Endothelial cell of umbilical vein (primary cell): Measurements from ENCODE around the gene ALKBH5. TPM values are rescaled to one million over a fixed set of nuclear protein-coding genes. Genes with fewer than 3 reads are reported as not detected.

Experiments used
- BruUV-seq: library from RNA; stranded (reverse); fragments of 400-500 nt; replicated peaks from 2 replicates; lab custom pipeline; 2021; lab: Mats Ljungman, UMichigan
- CTCF ChIA-PET: fragments of 300-600, 350-600 bp; sonication (Branson Sonifier 250); formaldehyde crosslinking; loops from one replicate; lab custom pipeline; 2021; ENCODE audit warnings: antibody characterized with exemption, inconsistent platforms; lab: Charles Lee
- POLR2A ChIA-PET: fragments of 300-600, 350-600 bp; sonication (Branson Sonifier 250); formaldehyde crosslinking; loops from one replicate; lab custom pipeline; 2021; ENCODE audit warnings: antibody characterized with exemption, inconsistent platforms; lab: Charles Lee
- DNase-seq: peaks from one replicate; pipeline ENCODE4 v3.0.0-alpha.2; 2011; ENCODE audit warnings: low read depth, low spot score
- FAIRE-seq: peaks from 2 replicates; lab custom pipeline; 2011; peaks lifted over from hg19 to GRCh38; lab: Jason Lieb, UNC
- H2AFZ ChIP-seq: 2 replicates; pipeline ENCODE4 v1.6.0; 2012; ENCODE audit warnings: low read depth, low read length, control low read depth, inconsistent platforms
- H3K27ac ChIP-seq: 2 replicates; pipeline ENCODE4 v1.5.1; 2011; ENCODE audit warnings: low read depth, mild to moderate bottlenecking, control low read depth, low read length, moderate library complexity; ENCODE audit not compliant: insufficient read depth
- H3K27me3 ChIP-seq, 2 experiments: 2 replicates each; pipeline versions ENCODE4 v1.6.0 to v1.6.1; 2011; ENCODE audit warnings: low read length in 2 of 2, mixed read lengths in 1 of 2; ENCODE audit not compliant: control insufficient read depth in 2 of 2, insufficient read depth in 2 of 2
- H3K36me3 ChIP-seq, 2 experiments: 2 replicates in 1 of 2; 3 replicates in 1 of 2; pipeline ENCODE4 v1.5.1; 2011; ENCODE audit warnings: low read length in 2 of 2, mild to moderate bottlenecking in 1 of 2, moderate library complexity in 1 of 2; ENCODE audit not compliant: control insufficient read depth in 2 of 2, insufficient read depth in 2 of 2; ENCODE audit errors: extremely low read depth in 1 of 2
- H3K4me1 ChIP-seq: 3 replicates; pipeline ENCODE4 v1.5.1; 2011; ENCODE audit warnings: mild to moderate bottlenecking, low read length; ENCODE audit not compliant: control insufficient read depth, insufficient read depth; ENCODE audit errors: extremely low read depth
- H3K4me2 ChIP-seq: 2 replicates; pipeline ENCODE4 v1.6.1; 2011; ENCODE audit warnings: low read length, control low read depth, mixed read lengths; ENCODE audit not compliant: insufficient read depth
- H3K4me3 ChIP-seq, 3 experiments: fragments of 200-600 bp in 1 of 3; sonication (generic), shearing (Covaris generic) in 1 of 3; replicated peaks in 1 of 3; 2 replicates each; pipeline ENCODE4 v1.5.1; 2011 to 2016; ENCODE audit warnings: control low read depth in 3 of 3, low read length in 3 of 3, mild to moderate bottlenecking in 2 of 3, inconsistent platforms in 1 of 3, low read depth in 1 of 3, moderate library complexity in 1 of 3; ENCODE audit not compliant: insufficient read depth in 1 of 3
- H3K79me2 ChIP-seq: 2 replicates; pipeline ENCODE4 v1.6.0; 2012; ENCODE audit warnings: low read length, inconsistent platforms; ENCODE audit not compliant: control insufficient read depth, insufficient read depth
- H3K9ac ChIP-seq: replicated peaks from 2 replicates; pipeline ENCODE3; 2011; ENCODE audit warnings: low read length, control low read depth; ENCODE audit not compliant: insufficient read depth; ENCODE audit errors: extremely low read depth
- H3K9me1 ChIP-seq: replicated peaks from 3 replicates; pipeline ENCODE4 v1.6.0; 2011; ENCODE audit warnings: mild to moderate bottlenecking, low read length; ENCODE audit not compliant: control insufficient read depth, insufficient read depth; ENCODE audit errors: extremely low read depth
- H3K9me3 ChIP-seq: replicated peaks from 2 replicates; pipeline ENCODE4 v1.5.1; 2012; ENCODE audit warnings: low read length, inconsistent platforms; ENCODE audit not compliant: control insufficient read depth, insufficient read depth
- H4K20me1 ChIP-seq: replicated peaks from 2 replicates; pipeline ENCODE3; 2011; ENCODE audit warnings: mild to moderate bottlenecking, low read length; ENCODE audit not compliant: control insufficient read depth, insufficient read depth; ENCODE audit errors: extremely low read depth
- CTCF ChIP-seq, 2 donors: IDR thresholded peaks; 1 replicate in 1 of 2; 2 replicates in 1 of 2; pipeline ENCODE4 v1.5.1; 2011; ENCODE audit warnings: low read length in 2 of 2, mild to moderate bottlenecking in 2 of 2, moderate library complexity in 2 of 2, control low read depth in 1 of 2, inconsistent platforms in 1 of 2, low read depth in 1 of 2; ENCODE audit not compliant: insufficient read depth in 1 of 2; ENCODE audit errors: extremely low read depth in 1 of 2
- FOS ChIP-seq: IDR thresholded peaks from 2 replicates; pipeline ENCODE4 v1.6.1; 2011; ENCODE audit warnings: mild to moderate bottlenecking, low read length, moderate library complexity, borderline replicate concordance; ENCODE audit not compliant: insufficient read depth
- GATA2 ChIP-seq: IDR thresholded peaks from 2 replicates; pipeline ENCODE4 v1.7.0; 2011; ENCODE audit warnings: low read depth, mild to moderate bottlenecking, moderate library complexity, mixed read lengths, low read length; ENCODE audit not compliant: insufficient read length, insufficient read depth
- MAX ChIP-seq: IDR thresholded peaks from 2 replicates; pipeline ENCODE4 v1.6.1; 2011; ENCODE audit not compliant: insufficient read depth, insufficient read length
- POLR2A ChIP-seq: IDR thresholded peaks from 2 replicates; pipeline ENCODE4 v1.6.1; 2012; ENCODE audit warnings: low read depth, mild to moderate bottlenecking, control low read depth, low read length
- dilution Hi-C: fragments of 300-500 bp; cut with MboI; formaldehyde crosslinking; loops from one replicate; pipeline ENCODE4 v1.15.0; 2019; ENCODE audit warnings: low sequenced_read_pairs; ENCODE audit not compliant: extremely low pct_ligation_motif_present
- intact Hi-C: fragments of 100-400 bp; cut with micrococcal nuclease; formaldehyde crosslinking; loops from one replicate; pipeline ENCODE4 v1.10.0; 2022
- polyA plus RNA-seq, 4 experiments: library from polyadenylated mRNA; depleted of rRNA in 3 of 4; stranded (reverse) in 3 of 4; unstranded in 1 of 4; fragments of >200 nt; gene quantifications; 2 replicates each; pipeline versions ENCODE4 v1.2.1 to v1.2.3, GENCODE V29; 2011 to 2012; ENCODE audit warnings: missing spikeins in 1 of 4
- total RNA-seq: library from RNA; stranded (reverse); gene quantifications from 2 replicates; pipeline ENCODE4 v1.2.3, GENCODE V29; 2021

ALKBH5 gene
- total and polyA plus RNA-seq, 2 donors (not counting 3 experiments of a cell fraction or from before 2014, with no cell fraction given), result 55.3 to 71.0 TPM

- H3K79me2 ChIP-seq, result no peaks in the 10 kb centered on the region
- H4K20me1 ChIP-seq, result no peaks in the 10 kb centered on the region
- intact Hi-C loops, result no loop called here
- no peak overlapping the region for H3K4me2 ChIP-seq
- H3K27me3 ChIP-seq, result no peaks in the 10 kb centered on the region
- no peak overlapping the region for H3K9ac ChIP-seq
- no peak for TF ChIP-seq CTCF (IDR thresholded peaks at IDR 0.05; ENCODE audit: extremely low read depth in 1 of 2, insufficient read depth in 1 of 2, low read depth in 1 of 2, low read length in 2 of 2)
- BruUV-seq, result no TSS peak
- no peak for DNase-seq
- no peaks in the 10 kb centered on the region for H3K9me1 ChIP-seq
- H2AFZ ChIP-seq, result no peak overlapping the region
- no peaks in the 10 kb centered on the region for H3K9me3 ChIP-seq
- no peak for FAIRE-seq
- POLR2A ChIA-PET, result interaction anchor here (1.3 kb wide), 1 partner anchor 24 kb away, joined by 3 read pairs; the partner anchor contains the start of gene ALKBH5
- no peaks in the 10 kb centered on the region for H3K36me3 ChIP-seq
- H3K4me1 ChIP-seq, result peaks cover 4% of the 10 kb centered on the region
- no peak overlapping the region for H3K27ac ChIP-seq
- dilution Hi-C loops, result no loop called here
- no peak overlapping the region for H3K4me3 ChIP-seq
- CTCF ChIA-PET, result no interaction called here
Observed at GRCh38 chr17:18159551-18160120, 24.0 kb upstream of the ALKBH5 start.

- H3K4me2 ChIP-seq, result no peak overlapping the region
- intact Hi-C loops, result no loop called here
- no TSS peak for BruUV-seq
- dilution Hi-C loops, result no loop called here
- POLR2A ChIA-PET, result interaction anchor here (1.3 kb wide), 1 partner anchor 23 kb away, joined by 3 read pairs; the partner anchor contains the start of gene ALKBH5
- CTCF ChIA-PET, result no interaction called here
- no peaks in the 10 kb centered on the region for H3K36me3 ChIP-seq
- H3K79me2 ChIP-seq, result no peaks in the 10 kb centered on the region
- no peak overlapping the region for H2AFZ ChIP-seq
- no peak overlapping the region for H3K4me3 ChIP-seq
- no peak overlapping the region for H3K9ac ChIP-seq
- H3K9me3 ChIP-seq, result no peaks in the 10 kb centered on the region
- no peak overlapping the region for H3K27ac ChIP-seq
- no peaks in the 10 kb centered on the region for H3K27me3 ChIP-seq
- H3K9me1 ChIP-seq, result no peaks in the 10 kb centered on the region
- TF ChIP-seq MAX, result no peak
- no peak for TF ChIP-seq GATA2
- TF ChIP-seq POLR2A, result no peak
- no peak for TF ChIP-seq FOS
- no peak for DNase-seq
- no peak for FAIRE-seq
- peaks cover 4% of the 10 kb centered on the region for H3K4me1 ChIP-seq
- no peaks in the 10 kb centered on the region for H4K20me1 ChIP-seq
Observed at GRCh38 chr17:18160128-18160856, 23.3 kb upstream of the ALKBH5 start.
